ENCODE measurements around the gene PLCL1.

The PLCL1 gene

GRCh38 chr2:198141726-198142125 is 337.3 kb downstream of the PLCL1 start:
- Histone ChIP-seq H3K4me1 (ENCODE audit: control insufficient read depth, insufficient read depth, low read length) (peaks cover 5% of the 10 kb centered on the region), H3K27me3 (ENCODE audit: control insufficient read depth, insufficient read depth, low read length, poor library complexity, severe bottlenecking) (no peaks in the 10 kb centered on the region), H3K9me3 (ENCODE audit: control insufficient read depth, low read length) (no peaks in the 10 kb centered on the region), H3K36me3 (ENCODE audit: control insufficient read depth, insufficient read depth, low read length) (no peaks in the 10 kb centered on the region), H3K4me3 (ENCODE audit: insufficient read depth, low read depth, low read length) (no peak overlapping the region), H3K27ac (ENCODE audit: insufficient read depth, low read depth, low read length, poor library complexity, severe bottlenecking) (no peak overlapping the region)
- WGBS, 2 experiments, result 90 to 95% methylated on average over 2 of the region's 2 CpGs

- no peaks in the 10 kb centered on the region for H3K9me3 ChIP-seq (ENCODE audit: control insufficient read depth, low read length)
- peaks cover 5% of the 10 kb centered on the region for H3K4me1 ChIP-seq (ENCODE audit: control insufficient read depth, insufficient read depth, low read length)
- H3K36me3 ChIP-seq (ENCODE audit: control insufficient read depth, insufficient read depth, low read length), result no peaks in the 10 kb centered on the region
- 82 to 87% methylated on average over 3 to 4 of the region's 4 CpGs for WGBS, 2 experiments
- no peak overlapping the region for H3K27ac ChIP-seq (ENCODE audit: insufficient read depth, low read depth, low read length, poor library complexity, severe bottlenecking)
- no peaks in the 10 kb centered on the region for H3K27me3 ChIP-seq (ENCODE audit: control insufficient read depth, insufficient read depth, low read length, poor library complexity, severe bottlenecking)
- H3K4me3 ChIP-seq (ENCODE audit: insufficient read depth, low read depth, low read length), result no peak overlapping the region
These were observed 338.8 kb downstream of the PLCL1 start for GRCh38 chr2:198143156-198143555.

- peaks cover 5% of the 10 kb centered on the region for H3K4me1 ChIP-seq (ENCODE audit: control insufficient read depth, insufficient read depth, low read length)
- no peaks in the 10 kb centered on the region for H3K27me3 ChIP-seq (ENCODE audit: control insufficient read depth, insufficient read depth, low read length, poor library complexity, severe bottlenecking)
- no peaks in the 10 kb centered on the region for H3K36me3 ChIP-seq (ENCODE audit: control insufficient read depth, insufficient read depth, low read length)
- no peak overlapping the region for H3K4me3 ChIP-seq (ENCODE audit: insufficient read depth, low read depth, low read length)
- H3K27ac ChIP-seq (ENCODE audit: insufficient read depth, low read depth, low read length, poor library complexity, severe bottlenecking), result no peak overlapping the region
- no peaks in the 10 kb centered on the region for H3K9me3 ChIP-seq (ENCODE audit: control insufficient read depth, low read length)
- 94 to 100% methylated on average over 1 of the region's 1 CpG for WGBS, 2 experiments
These were observed 339.4 kb downstream of the PLCL1 start for GRCh38 chr2:198143793-198144192.

GRCh38 chr2:198144660-198145059 is 340.3 kb downstream of the PLCL1 start:
- Histone ChIP-seq H3K27me3 (ENCODE audit: control insufficient read depth, insufficient read depth, low read length, poor library complexity, severe bottlenecking) (no peaks in the 10 kb centered on the region), H3K4me3 (ENCODE audit: insufficient read depth, low read depth, low read length) (no peak overlapping the region), H3K9me3 (ENCODE audit: control insufficient read depth, low read length) (no peaks in the 10 kb centered on the region), H3K27ac (ENCODE audit: insufficient read depth, low read depth, low read length, poor library complexity, severe bottlenecking) (no peak overlapping the region), H3K4me1 (ENCODE audit: control insufficient read depth, insufficient read depth, low read length) (peaks cover 5% of the 10 kb centered on the region), H3K36me3 (ENCODE audit: control insufficient read depth, insufficient read depth, low read length) (no peaks in the 10 kb centered on the region)
- WGBS, 2 experiments, result 47 to 53% methylated on average over 3 of the region's 3 CpGs

- H3K36me3 ChIP-seq (ENCODE audit: control insufficient read depth, insufficient read depth, low read length), result no peaks in the 10 kb centered on the region
- H3K27me3 ChIP-seq (ENCODE audit: control insufficient read depth, insufficient read depth, low read length, poor library complexity, severe bottlenecking), result no peaks in the 10 kb centered on the region
- H3K9me3 ChIP-seq (ENCODE audit: control insufficient read depth, low read length), result no peaks in the 10 kb centered on the region
- H3K27ac ChIP-seq (ENCODE audit: insufficient read depth, low read depth, low read length, poor library complexity, severe bottlenecking), result no peak overlapping the region
- H3K4me1 ChIP-seq (ENCODE audit: control insufficient read depth, insufficient read depth, low read length), result peaks cover 5% of the 10 kb centered on the region
- no peak overlapping the region for H3K4me3 ChIP-seq (ENCODE audit: insufficient read depth, low read depth, low read length)
- 89 to 95% methylated on average over 3 of the region's 3 CpGs for WGBS, 2 experiments
These were observed 342.1 kb downstream of the PLCL1 start for GRCh38 chr2:198146346-198146940.

GRCh38 chr2:198157314-198157713 is 352.9 kb downstream of the PLCL1 start:
- Histone ChIP-seq H3K36me3 (ENCODE audit: control insufficient read depth, insufficient read depth, low read length) (no peaks in the 10 kb centered on the region), H3K27me3 (ENCODE audit: control insufficient read depth, insufficient read depth, low read length, poor library complexity, severe bottlenecking) (no peaks in the 10 kb centered on the region), H3K4me3 (ENCODE audit: insufficient read depth, low read depth, low read length) (no peak overlapping the region), H3K9me3 (ENCODE audit: control insufficient read depth, low read length) (no peaks in the 10 kb centered on the region), H3K27ac (ENCODE audit: insufficient read depth, low read depth, low read length, poor library complexity, severe bottlenecking) (no peak overlapping the region), H3K4me1 (ENCODE audit: control insufficient read depth, insufficient read depth, low read length) (no peaks in the 10 kb centered on the region)

- no peaks in the 10 kb centered on the region for H3K27me3 ChIP-seq (ENCODE audit: control insufficient read depth, insufficient read depth, low read length, poor library complexity, severe bottlenecking)
- H3K4me3 ChIP-seq (ENCODE audit: insufficient read depth, low read depth, low read length), result no peak overlapping the region
- H3K27ac ChIP-seq (ENCODE audit: insufficient read depth, low read depth, low read length, poor library complexity, severe bottlenecking), result no peak overlapping the region
- H3K36me3 ChIP-seq (ENCODE audit: control insufficient read depth, insufficient read depth, low read length), result no peaks in the 10 kb centered on the region
- H3K9me3 ChIP-seq (ENCODE audit: control insufficient read depth, low read length), result no peaks in the 10 kb centered on the region
- H3K4me1 ChIP-seq (ENCODE audit: control insufficient read depth, insufficient read depth, low read length), result no peaks in the 10 kb centered on the region
These were observed 356.8 kb downstream of the PLCL1 start for GRCh38 chr2:198161151-198161550.

- H3K4me1 ChIP-seq (ENCODE audit: control insufficient read depth, insufficient read depth, low read length), result no peaks in the 10 kb centered on the region
- H3K27me3 ChIP-seq (ENCODE audit: control insufficient read depth, insufficient read depth, low read length, poor library complexity, severe bottlenecking), result no peaks in the 10 kb centered on the region
- no peaks in the 10 kb centered on the region for H3K36me3 ChIP-seq (ENCODE audit: control insufficient read depth, insufficient read depth, low read length)
- no peak overlapping the region for H3K27ac ChIP-seq (ENCODE audit: insufficient read depth, low read depth, low read length, poor library complexity, severe bottlenecking)
- no peak overlapping the region for H3K4me3 ChIP-seq (ENCODE audit: insufficient read depth, low read depth, low read length)
- no peaks in the 10 kb centered on the region for H3K9me3 ChIP-seq (ENCODE audit: control insufficient read depth, low read length)
These were observed 357.9 kb downstream of the PLCL1 start for GRCh38 chr2:198162276-198162675.

- no peaks in the 10 kb centered on the region for H3K27me3 ChIP-seq (ENCODE audit: control insufficient read depth, insufficient read depth, low read length, poor library complexity, severe bottlenecking)
- WGBS, 2 experiments, result 91 to 95% methylated on average over 6 of the region's 6 CpGs
- no peaks in the 10 kb centered on the region for H3K9me3 ChIP-seq (ENCODE audit: control insufficient read depth, low read length)
- H3K36me3 ChIP-seq (ENCODE audit: control insufficient read depth, insufficient read depth, low read length), result no peaks in the 10 kb centered on the region
- H3K4me1 ChIP-seq (ENCODE audit: control insufficient read depth, insufficient read depth, low read length), result no peaks in the 10 kb centered on the region
- no peak overlapping the region for H3K4me3 ChIP-seq (ENCODE audit: insufficient read depth, low read depth, low read length)
- H3K27ac ChIP-seq (ENCODE audit: insufficient read depth, low read depth, low read length, poor library complexity, severe bottlenecking), result no peak overlapping the region
These were observed 360.4 kb downstream of the PLCL1 start for GRCh38 chr2:198164843-198165242.

- no peak overlapping the region for H3K4me3 ChIP-seq (ENCODE audit: insufficient read depth, low read depth, low read length)
- no peaks in the 10 kb centered on the region for H3K27me3 ChIP-seq (ENCODE audit: control insufficient read depth, insufficient read depth, low read length, poor library complexity, severe bottlenecking)
- WGBS, 2 experiments, result 92 to 95% methylated on average over 4 of the region's 4 CpGs
- H3K27ac ChIP-seq (ENCODE audit: insufficient read depth, low read depth, low read length, poor library complexity, severe bottlenecking), result no peak overlapping the region
- no peaks in the 10 kb centered on the region for H3K36me3 ChIP-seq (ENCODE audit: control insufficient read depth, insufficient read depth, low read length)
- no peaks in the 10 kb centered on the region for H3K9me3 ChIP-seq (ENCODE audit: control insufficient read depth, low read length)
- H3K4me1 ChIP-seq (ENCODE audit: control insufficient read depth, insufficient read depth, low read length), result no peaks in the 10 kb centered on the region
These were observed 360.9 kb downstream of the PLCL1 start for GRCh38 chr2:198165289-198165688.

GRCh38 chr2:198167346-198167745 is 363.0 kb downstream of the PLCL1 start:
- Histone ChIP-seq H3K4me1 (ENCODE audit: control insufficient read depth, insufficient read depth, low read length) (no peaks in the 10 kb centered on the region), H3K27ac (ENCODE audit: insufficient read depth, low read depth, low read length, poor library complexity, severe bottlenecking) (no peak overlapping the region), H3K9me3 (ENCODE audit: control insufficient read depth, low read length) (no peaks in the 10 kb centered on the region), H3K4me3 (ENCODE audit: insufficient read depth, low read depth, low read length) (no peak overlapping the region), H3K27me3 (ENCODE audit: control insufficient read depth, insufficient read depth, low read length, poor library complexity, severe bottlenecking) (no peaks in the 10 kb centered on the region), H3K36me3 (ENCODE audit: control insufficient read depth, insufficient read depth, low read length) (no peaks in the 10 kb centered on the region)
- WGBS, 2 experiments, result 86 to 94% methylated on average over 2 of the region's 2 CpGs

Measured in ectodermal cell (in vitro differentiated cells).